Measurements from ENCODE around the gene GABARAP.
A peak's percentile ranks its signal among the peaks of the same experiment; 100 is the strongest.

Gene GABARAP

GRCh38 chr17:7241783-7242716 lies at the start of gene GABARAP:
Gene GABARAP, minus strand, starts transcription at chr17:7242449. Its CDS starts 119 bp downstream, at chr17:7242330.
- DNase-seq (ENCODE audit: low read depth), result peak; percentile 91

DNA sequence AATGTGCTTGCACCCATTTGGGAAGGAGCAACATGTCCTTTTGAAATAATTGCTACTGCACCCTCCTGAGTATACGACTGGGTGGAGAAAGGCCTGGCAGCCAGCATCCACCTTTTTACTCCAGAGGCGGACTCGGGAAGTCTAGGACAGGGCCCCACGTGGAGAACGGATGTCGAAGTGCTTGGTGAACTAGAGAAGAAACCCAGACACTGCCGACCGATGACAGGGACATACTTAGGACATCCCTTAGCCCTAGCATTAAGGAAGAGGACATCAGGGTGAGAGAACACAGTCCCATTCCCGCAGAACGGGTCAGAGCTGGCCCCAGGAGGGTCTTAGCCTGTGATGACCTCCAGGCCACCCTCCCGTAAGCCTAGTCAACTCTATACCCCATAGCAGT lies 48.4 kb upstream of the GABARAP start:
- no peak for DNase-seq (ENCODE audit: low read depth)

DNA sequence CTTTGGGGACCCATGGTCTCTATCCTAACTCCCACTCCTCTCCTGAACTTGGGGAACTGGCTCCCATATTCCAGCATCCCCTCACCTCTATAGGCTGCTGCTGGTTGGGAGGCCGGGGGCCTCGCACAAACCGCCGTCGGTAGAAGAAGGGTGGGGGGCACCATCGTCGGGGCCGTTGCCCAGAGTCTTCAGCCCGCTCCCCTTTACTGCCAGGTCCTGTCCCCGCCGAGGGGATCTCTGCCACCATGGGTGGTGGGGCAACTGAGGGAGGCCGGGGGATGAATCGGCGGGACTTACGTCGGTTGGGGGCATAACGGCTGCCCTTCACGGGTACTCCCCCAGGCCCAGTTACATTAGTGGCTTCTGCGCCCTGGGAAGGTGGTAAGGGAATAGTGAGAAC lies 47.9 kb upstream of the GABARAP start:
- DNase-seq (ENCODE audit: low read depth), result no peak

- no peak for DNase-seq (ENCODE audit: low read depth)
These were observed 47.2 kb upstream of the GABARAP start for GRCh38 chr17:7289256-7290032.

DNA sequence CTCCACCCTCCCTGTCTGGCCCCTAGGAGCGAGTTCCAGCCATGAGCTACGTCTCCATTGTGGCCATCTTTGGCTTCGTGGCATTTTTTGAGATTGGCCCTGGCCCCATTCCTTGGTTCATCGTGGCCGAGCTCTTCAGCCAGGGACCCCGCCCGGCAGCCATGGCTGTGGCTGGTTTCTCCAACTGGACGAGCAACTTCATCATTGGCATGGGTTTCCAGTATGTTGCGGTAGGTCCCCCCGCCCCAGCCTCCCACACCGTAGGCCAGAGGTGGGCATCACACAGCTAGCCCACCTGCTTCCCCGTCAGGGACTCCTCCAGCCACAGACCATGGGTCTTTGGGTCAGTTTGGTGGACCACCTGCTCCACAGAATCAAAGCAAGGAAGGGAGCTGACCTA lies 43.4 kb upstream of the GABARAP start:
- DNase-seq (ENCODE audit: low read depth), result no peak

- DNase-seq (ENCODE audit: low read depth), result no peak
These were observed 42.7 kb upstream of the GABARAP start for GRCh38 chr17:7284911-7285310.

DNA sequence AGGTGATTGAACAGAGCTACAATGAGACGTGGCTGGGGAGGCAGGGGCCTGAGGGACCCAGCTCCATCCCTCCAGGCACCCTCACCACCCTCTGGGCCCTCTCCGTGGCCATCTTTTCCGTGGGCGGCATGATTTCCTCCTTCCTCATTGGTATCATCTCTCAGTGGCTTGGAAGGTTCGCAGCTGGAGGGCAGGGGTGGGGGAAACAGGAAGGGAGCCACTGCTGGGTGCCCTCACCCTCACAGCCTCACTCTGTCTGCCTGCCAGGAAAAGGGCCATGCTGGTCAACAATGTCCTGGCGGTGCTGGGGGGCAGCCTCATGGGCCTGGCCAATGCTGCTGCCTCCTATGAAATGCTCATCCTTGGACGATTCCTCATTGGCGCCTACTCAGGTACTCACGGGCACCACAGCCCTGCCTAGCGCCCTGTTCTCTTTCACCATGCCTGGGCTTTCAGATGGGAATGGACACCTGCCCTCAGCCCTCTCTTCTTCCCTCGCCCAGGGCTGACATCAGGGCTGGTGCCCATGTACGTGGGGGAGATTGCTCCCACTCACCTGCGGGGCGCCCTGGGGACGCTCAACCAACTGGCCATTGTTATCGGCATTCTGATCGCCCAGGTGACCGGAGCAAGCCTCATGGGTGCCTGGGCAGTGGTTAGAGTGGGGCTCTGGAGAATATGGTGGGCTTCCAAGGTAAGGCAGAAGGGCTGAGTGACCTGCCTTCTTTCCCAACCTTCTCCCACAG lies 41.4 kb upstream of the GABARAP start:
- DNase-seq (ENCODE audit: low read depth), result no peak

DNA sequence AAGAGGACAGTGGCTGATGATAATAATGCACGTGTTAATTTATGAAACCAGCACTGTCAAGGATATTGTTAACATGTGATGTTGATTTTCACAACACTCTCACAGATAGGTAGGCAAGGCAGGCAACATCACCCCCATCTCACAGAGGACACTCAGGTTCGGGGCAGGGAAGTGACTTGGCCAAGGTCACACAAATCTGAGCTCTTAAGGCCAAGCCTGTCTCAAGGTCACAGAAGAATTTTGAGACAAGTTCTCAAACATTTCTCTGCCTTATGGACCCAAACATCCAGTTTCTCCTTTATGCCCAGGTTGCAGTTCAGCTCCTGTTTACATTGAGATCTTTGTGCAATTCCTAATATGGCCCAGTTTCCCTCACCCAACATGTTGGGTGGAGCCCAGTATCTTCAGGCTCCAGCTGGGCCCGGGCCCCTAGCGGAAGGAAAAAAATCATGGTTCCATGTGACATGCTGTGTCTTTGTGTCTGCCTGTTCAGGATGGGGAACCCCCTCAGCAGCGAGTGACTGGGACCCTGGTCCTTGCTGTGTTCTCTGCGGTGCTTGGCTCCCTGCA lies 40.6 kb upstream of the GABARAP start:
- no peak for DNase-seq (ENCODE audit: low read depth)

GRCh38 chr17:7281953-7282751 lies 39.9 kb upstream of the GABARAP start:
- DNase-seq (ENCODE audit: low read depth), result no peak

- DNase-seq (ENCODE audit: low read depth), result peak; percentile 58
These were observed 39.1 kb upstream of the GABARAP start, which contains the start of gene SLC2A4 for GRCh38 chr17:7281074-7281952. Gene SLC2A4, plus strand, starts transcription at chr17:7281718. Its CDS starts 217 bp downstream, at chr17:7281935.

GRCh38 chr17:7280519-7281073 lies 38.3 kb upstream of the GABARAP start:
- peak; percentile 75 for DNase-seq (ENCODE audit: low read depth)

DNA sequence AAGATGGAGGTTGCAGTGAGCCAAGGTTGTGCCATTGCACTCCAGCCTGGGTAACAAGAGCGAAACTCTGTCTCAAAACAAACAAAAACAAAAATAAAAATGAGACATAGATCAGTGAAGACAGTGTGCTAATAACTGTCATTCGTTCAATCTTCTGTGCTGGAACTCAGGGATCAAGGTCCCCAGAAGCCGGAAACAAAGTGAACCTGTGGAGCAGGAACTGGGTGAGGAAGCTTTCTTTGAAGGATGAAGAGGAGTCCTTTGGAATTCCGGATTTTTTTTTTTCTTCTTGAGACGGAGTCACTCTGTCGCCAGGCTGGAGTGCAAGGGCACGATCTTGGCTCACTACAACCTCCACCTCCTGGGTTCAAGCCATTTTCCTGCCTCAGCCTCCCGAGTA lies 37.2 kb upstream of the GABARAP start:
- no peak for DNase-seq (ENCODE audit: low read depth)

DNA sequence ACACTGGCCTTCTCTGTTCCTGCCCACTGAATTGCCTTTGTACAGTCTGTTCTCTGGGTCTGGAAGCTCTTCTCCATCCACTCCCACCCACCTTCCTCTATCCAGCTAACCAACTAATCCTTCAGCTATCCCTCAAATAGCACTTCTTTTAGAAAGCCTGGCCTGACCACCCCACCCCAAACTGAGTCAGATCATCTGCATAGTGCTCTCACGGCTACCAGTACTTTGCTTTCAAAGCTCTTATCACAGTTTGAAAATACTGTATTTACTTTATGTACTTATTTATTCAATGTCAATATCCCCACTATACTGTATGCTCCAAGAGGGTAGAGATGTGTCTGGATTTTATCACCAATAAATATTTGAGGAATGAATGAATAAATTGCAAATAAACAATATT lies 24.5 kb upstream of the GABARAP start:
- DNase-seq (ENCODE audit: low read depth), result no peak

GRCh38 chr17:7263801-7264078 lies 21.5 kb upstream of the GABARAP start:
- DNase-seq (ENCODE audit: low read depth), result no peak

- DNase-seq (ENCODE audit: low read depth), result no peak
These were observed 20.9 kb upstream of the GABARAP start for GRCh38 chr17:7262935-7263800.

DNA sequence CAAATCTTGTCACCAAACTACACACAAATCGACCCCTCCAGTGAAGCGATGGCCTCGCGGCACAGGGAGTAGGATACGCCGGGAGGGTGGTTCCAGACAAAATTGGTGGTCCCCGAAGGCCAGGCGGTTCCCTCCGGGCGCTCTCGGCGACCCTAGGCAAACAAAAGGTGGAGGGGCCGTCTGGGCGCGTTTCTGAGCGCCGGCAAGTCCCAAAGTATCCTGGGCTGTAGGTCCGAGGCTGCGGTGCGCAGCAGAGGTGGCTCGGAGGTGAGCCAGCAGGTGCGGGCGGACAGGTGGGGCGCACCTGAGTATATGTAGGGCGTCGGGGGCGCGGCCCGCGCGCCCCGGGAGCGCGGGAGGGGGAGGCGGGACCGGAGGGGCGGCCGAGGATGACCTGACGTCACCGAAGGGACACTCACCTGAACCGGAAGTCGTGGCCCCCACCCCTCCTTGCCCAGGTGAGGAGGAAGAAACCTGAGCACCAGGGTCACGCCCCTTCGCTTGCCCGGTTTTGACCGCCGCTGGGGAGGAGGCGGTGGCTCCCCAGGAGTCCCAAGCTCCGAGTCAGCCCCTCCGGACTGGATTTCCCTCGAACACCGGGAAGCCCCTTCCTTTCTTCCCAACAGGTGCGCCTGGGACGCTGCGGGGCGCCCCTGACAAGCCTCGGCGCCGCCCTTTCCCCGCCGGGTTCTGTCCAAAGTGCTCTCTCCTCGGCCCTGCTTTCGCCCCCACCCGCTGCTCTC lies 20.1 kb upstream of the GABARAP start, which contains the start of gene CLDN7:
TSS of gene CLDN7 (minus strand) at position 287 of the 743 bp plus-strand sequence. CDS start 435 bp downstream, outside the sequence.
- no peak for DNase-seq (ENCODE audit: low read depth)

- no peak for DNase-seq (ENCODE audit: low read depth)
These were observed 19.3 kb upstream of the GABARAP start for GRCh38 chr17:7261379-7262191.
